GM13976 (cell line): ENCODE measurements around the gene NPVF.

Experiments
- DNase-seq: peaks from one replicate; pipeline ENCODE4 v3.0.0; 2012; ENCODE audit warnings: low spot score
- in situ Hi-C: fragments of 300-500 bp; cut with MboI; formaldehyde crosslinking; loops from one replicate; pipeline ENCODE4 v1.12.0; 2022; ENCODE audit warnings: low sequenced_read_pairs, mixed read lengths, inconsistent platforms; ENCODE audit not compliant: unreplicated experiment
- TF ChIP-seq, protein P1 (sequence below): IDR thresholded peaks from 2 replicates; pipeline ENCODE4 v1.5.1; 2012; ENCODE audit warnings: borderline replicate concordance, mild to moderate bottlenecking; ENCODE audit not compliant: insufficient read depth; ENCODE audit errors: extremely low read depth, missing control alignments, control extremely low read depth

NPVF gene

DNA sequence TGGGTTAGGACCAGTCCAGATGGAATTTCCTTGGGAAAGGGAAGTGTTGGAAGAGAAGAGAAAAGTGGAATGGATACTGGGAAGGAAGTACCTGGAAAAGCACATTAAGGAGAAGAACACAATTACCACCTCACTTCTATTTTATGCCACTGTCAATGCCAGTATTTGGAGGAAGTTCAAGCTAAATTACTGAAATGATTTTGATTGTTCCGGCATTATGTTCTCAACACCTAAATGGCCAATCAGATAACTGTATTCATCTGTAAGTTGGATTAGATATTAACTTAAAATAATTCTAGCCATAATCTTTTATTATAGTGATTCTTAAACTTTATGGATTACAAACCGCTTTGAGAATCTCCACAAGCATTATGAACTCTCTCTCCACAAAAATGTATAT lies 7.3 kb downstream of the NPVF start:
- in situ Hi-C loops = no loop called here
- no peak for DNase-seq
- TF ChIP-seq, protein P1, sequence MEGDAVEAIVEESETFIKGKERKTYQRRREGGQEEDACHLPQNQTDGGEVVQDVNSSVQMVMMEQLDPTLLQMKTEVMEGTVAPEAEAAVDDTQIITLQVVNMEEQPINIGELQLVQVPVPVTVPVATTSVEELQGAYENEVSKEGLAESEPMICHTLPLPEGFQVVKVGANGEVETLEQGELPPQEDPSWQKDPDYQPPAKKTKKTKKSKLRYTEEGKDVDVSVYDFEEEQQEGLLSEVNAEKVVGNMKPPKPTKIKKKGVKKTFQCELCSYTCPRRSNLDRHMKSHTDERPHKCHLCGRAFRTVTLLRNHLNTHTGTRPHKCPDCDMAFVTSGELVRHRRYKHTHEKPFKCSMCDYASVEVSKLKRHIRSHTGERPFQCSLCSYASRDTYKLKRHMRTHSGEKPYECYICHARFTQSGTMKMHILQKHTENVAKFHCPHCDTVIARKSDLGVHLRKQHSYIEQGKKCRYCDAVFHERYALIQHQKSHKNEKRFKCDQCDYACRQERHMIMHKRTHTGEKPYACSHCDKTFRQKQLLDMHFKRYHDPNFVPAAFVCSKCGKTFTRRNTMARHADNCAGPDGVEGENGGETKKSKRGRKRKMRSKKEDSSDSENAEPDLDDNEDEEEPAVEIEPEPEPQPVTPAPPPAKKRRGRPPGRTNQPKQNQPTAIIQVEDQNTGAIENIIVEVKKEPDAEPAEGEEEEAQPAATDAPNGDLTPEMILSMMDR = no peak

DNA sequence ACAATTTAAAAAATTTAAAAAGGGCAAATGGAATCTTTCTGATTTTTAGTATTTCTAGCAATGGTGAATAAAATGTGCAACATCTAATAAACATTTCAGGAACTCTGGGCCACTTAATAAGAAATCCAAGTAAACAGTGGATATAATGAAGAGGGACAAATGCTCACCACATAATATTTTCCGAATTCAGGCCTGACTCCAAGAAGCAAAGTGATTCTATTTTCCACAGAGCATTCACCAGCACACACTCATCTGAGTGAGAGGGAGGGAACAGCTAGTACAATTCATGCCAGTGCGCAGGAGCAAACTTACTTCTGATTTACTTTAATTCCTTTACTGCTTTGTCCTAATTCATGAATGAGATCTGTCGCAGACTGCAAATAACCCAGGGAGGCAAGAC lies 10.1 kb downstream of the NPVF start:
- no peak for DNase-seq
- TF ChIP-seq, protein P1 = no peak
- in situ Hi-C loops = no loop called here

DNA sequence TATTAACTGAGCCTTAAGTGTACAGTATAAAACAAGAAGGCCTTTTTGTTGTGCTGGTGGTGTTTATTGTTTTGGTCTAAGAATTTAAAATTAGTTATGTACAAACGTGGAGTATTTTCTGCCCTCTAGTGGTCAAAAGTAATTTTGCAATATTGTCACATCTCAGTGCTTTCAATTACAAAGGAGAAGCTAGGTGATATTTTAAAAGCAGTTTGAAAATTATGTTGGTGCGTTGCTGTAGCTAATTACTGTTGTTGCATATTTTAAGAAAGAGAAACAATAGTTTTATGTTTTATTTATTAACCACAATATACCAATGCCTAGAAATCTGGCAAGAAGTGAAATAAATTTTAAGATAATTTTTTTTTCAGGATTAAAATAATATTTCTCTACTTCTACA lies 11.4 kb downstream of the NPVF start:
- peak; percentile 40 for DNase-seq
- TF ChIP-seq, protein P1 = peak; percentile 48
- in situ Hi-C loops = no loop called here

DNA sequence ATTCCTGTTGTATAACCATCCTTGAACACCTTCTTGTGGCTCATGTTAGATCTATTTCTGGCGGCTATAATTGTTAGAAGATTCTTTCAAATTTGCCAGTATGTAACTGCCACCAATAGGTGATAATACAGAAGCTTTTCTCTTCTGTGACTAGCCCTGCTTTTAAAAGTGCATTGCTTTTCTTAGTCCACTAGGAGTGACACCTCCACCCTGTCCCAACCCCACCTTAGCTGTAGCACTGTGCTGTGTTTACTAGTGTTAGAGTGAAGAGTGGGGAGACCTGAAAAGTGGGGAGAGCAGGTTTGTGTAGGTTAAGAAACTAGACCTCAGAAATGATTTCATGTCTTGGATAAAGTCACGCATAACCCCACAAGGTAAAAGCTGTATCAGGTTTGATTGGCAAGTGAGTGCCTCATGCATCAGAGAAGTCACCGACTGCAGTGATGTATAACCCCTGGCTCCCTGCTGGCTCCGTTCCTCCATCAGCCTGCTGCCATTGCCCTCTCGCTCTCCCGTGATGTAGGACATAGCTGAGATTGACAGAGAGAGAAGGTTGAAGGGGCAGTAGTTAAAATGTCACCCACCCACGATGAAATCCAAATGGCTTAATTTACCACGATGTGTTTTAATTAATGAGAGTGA lies 12.5 kb downstream of the NPVF start:
- in situ Hi-C loops = no loop called here
- no peak for DNase-seq
- TF ChIP-seq, protein P1 = no peak

DNA sequence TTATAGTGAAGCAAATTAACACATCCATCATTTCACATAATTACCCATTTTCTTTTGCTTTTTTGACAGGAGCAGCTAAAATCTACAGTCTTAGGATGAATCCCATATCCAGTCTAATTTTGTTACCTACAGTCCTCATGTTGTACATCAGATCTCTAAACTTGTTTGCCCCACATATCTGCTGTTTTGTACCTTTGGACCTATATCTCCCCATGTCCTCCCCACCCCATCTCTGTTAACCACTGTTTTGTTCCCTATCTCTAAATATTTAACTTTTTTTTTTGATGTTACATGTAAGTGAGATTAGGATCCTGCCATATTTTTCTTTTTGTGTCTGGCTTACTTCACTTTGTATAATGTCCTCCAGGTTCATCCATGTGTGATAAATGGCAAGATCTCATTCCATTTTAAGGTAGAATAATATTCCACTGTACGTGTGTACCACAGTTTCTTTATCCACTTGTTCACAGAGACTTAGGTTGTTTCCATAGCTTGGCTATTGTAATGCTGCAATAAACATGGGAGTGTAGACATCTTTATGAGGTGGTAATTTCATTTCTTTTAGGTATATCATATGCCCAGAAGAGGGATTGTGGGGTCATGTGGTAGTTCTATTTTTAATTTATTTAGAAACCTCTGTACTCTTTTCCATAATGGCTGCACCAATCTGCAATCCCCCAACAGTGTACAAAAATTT lies 19.6 kb downstream of the NPVF start:
- TF ChIP-seq, protein P1 = no peak
- no peak for DNase-seq
- in situ Hi-C loops = no loop called here

DNA sequence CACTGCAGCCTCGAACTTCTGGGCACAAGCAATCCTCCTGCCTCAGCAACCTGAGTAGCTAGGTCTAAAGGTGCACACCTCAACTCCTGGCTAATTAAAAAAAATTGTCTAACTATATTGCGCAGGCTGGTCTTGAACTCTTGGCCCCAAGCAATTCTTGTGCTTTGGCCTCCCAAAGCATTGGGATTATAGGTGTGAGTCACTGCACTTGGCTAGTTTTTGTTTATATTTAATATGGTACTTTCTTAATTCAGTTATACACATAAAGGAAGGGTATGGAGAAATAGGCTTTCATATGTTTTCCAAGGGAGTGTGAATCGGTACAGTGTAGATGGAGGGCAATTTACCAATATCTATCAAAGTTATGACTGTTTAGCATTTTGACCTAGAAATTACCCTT lies 20.4 kb downstream of the NPVF start:
- no peak for DNase-seq
- TF ChIP-seq, protein P1 = no peak
- in situ Hi-C loops = no loop called here
